HG02571 (cell line): ENCODE data around the gene FOXR2.
A peak's percentile ranks its signal among the peaks of the same experiment; 100 is the strongest.

Experiments
- ATAC-seq: cut with Tn5 transposase; IDR thresholded peaks from one replicate; pipeline ENCODE4 v1.9.1; 2021; ENCODE audit warnings: mild to moderate bottlenecking, moderate library complexity; ENCODE audit not compliant: unreplicated experiment

FOXR2 gene

GRCh38 chrX:55623100-55623499 is at the start of gene FOXR2:
Gene FOXR2 (plus strand): TSS chrX:55623400. CDS start chrX:55623712, 312 bp downstream.
- ATAC-seq = no peak

GRCh38 chrX:55579115-55579514 is 44.1 kb upstream of the FOXR2 start:
- no peak for ATAC-seq

- ATAC-seq = no peak
Observed at GRCh38 chrX:55582447-55582846, 40.8 kb upstream of the FOXR2 start.

GRCh38 chrX:55593296-55593695 is 29.9 kb upstream of the FOXR2 start:
- no peak for ATAC-seq

- ATAC-seq = no peak
Observed at GRCh38 chrX:55593756-55594257, 29.4 kb upstream of the FOXR2 start.

- no peak for ATAC-seq
Observed at GRCh38 chrX:55598333-55598732, 24.9 kb upstream of the FOXR2 start.

GRCh38 chrX:55619547-55619946 is 3.7 kb upstream of the FOXR2 start:
- no peak for ATAC-seq

GRCh38 chrX:55624403-55624802 is 1.2 kb downstream of the FOXR2 start:
- no peak for ATAC-seq

GRCh38 chrX:55636109-55636508 is 12.9 kb downstream of the FOXR2 start:
- no peak for ATAC-seq

GRCh38 chrX:55638933-55639332 is 15.7 kb downstream of the FOXR2 start:
- ATAC-seq = peak; percentile 49

GRCh38 chrX:55640854-55641253 is 17.7 kb downstream of the FOXR2 start:
- peak; percentile 64 for ATAC-seq

GRCh38 chrX:55648434-55648833 is 25.2 kb downstream of the FOXR2 start:
- ATAC-seq = no peak

- no peak for ATAC-seq
Observed at GRCh38 chrX:55659931-55660330, 36.7 kb downstream of the FOXR2 start.

- ATAC-seq = no peak
Observed at GRCh38 chrX:55663584-55663983, 40.4 kb downstream of the FOXR2 start.

- no peak for ATAC-seq
Observed at GRCh38 chrX:55668084-55668483, 44.9 kb downstream of the FOXR2 start.
